NCI-H1694 treated with DMSO at 0.1 percent for 48 hours (cell line): ENCODE measurements around the gene CSTF3.
"Not testable (repeated sequence)": the region's sequence is repeated elsewhere in the genome, so short reads cannot be mapped to it uniquely, and the experiment has no call there.

ENCODE experiments used
- DNase-seq: peaks from one replicate; lab custom pipeline; 2025; lab: John Stamatoyannopoulos, UW

CSTF3 gene

GRCh38 chr11:33161120-33162005 lies at the start of gene CSTF3:
CSTF3 (minus strand) TSS chr11:33161480; CDS start chr11:33161325, 155 bp downstream.
- DNase-seq = peak; percentile 98

- no peak for DNase-seq
Observed at GRCh38 chr11:33208150-33208549, 46.9 kb upstream of the CSTF3 start.

- DNase-seq = no peak
Observed at GRCh38 chr11:33207408-33207985, 46.2 kb upstream of the CSTF3 start.

- no peak for DNase-seq
Observed at GRCh38 chr11:33197915-33198727, 36.8 kb upstream of the CSTF3 start.

- DNase-seq = no peak
Observed at GRCh38 chr11:33195462-33196173, 34.3 kb upstream of the CSTF3 start.

GRCh38 chr11:33194455-33194854 lies 33.2 kb upstream of the CSTF3 start:
- no peak for DNase-seq

GRCh38 chr11:33191467-33191866 lies 30.2 kb upstream of the CSTF3 start:
- DNase-seq = no peak

GRCh38 chr11:33187998-33188722 lies 26.9 kb upstream of the CSTF3 start:
- no peak for DNase-seq

GRCh38 chr11:33185756-33186155 lies 24.5 kb upstream of the CSTF3 start:
- no peak for DNase-seq

- no peak for DNase-seq
Observed at GRCh38 chr11:33182246-33182878, 21.1 kb upstream of the CSTF3 start.

- no peak for DNase-seq
Observed at GRCh38 chr11:33179348-33179803, 18.1 kb upstream of the CSTF3 start.

GRCh38 chr11:33178443-33179180 lies 17.3 kb upstream of the CSTF3 start:
- DNase-seq = no peak

- no peak for DNase-seq
Observed at GRCh38 chr11:33177676-33178336, 16.5 kb upstream of the CSTF3 start.

- DNase-seq = not testable (repeated sequence)
Observed at GRCh38 chr11:33176760-33177159, 15.5 kb upstream of the CSTF3 start.

- no peak for DNase-seq
Observed at GRCh38 chr11:33172996-33173395, 11.7 kb upstream of the CSTF3 start.

- no peak for DNase-seq
Observed at GRCh38 chr11:33172345-33172744, 11.1 kb upstream of the CSTF3 start.

GRCh38 chr11:33171251-33171650 lies 10.0 kb upstream of the CSTF3 start:
- no peak for DNase-seq

GRCh38 chr11:33168709-33169200 lies 7.5 kb upstream of the CSTF3 start:
- no peak for DNase-seq

GRCh38 chr11:33162831-33163230 lies 1.6 kb upstream of the CSTF3 start:
- no peak for DNase-seq
